ENCODE results near the gene TTC7B.

The TTC7B gene

DNA sequence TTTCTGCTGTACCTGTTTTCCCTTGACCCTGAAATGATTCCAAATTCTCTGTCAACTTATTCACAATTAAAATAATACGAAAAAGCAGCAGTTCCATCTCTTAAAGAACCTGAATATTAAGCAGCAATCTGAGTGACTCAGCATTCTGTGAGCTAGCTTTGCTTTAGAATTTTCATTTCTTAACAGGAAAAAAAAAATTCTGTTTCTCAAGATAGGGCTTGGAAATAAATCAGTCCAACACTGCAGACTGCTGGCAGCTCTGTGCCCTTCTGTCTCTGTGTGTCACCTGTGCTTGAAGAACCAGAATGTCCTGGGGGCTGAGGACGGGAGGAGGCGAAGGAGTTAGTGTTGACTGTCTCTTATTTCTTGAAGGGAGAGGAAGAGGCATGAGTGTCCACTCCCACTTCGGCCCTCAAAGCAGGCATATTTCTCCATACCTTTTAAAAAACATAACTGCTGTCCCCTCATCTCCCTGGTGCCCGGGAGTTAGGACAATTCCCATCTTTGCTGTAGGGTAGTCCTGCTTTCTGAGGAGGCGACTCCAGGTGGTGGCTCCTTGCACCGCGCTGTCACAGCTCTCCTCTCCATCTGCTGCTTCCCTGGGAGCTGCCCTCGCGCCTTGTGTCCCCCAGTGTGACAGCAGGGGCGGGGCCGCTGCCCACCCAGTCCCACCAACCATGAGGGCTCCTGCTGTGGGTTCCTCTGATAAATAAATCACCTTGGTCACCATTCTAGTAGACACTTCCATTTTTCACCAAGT lies 216.3 kb downstream of the TTC7B start:
- no peak for DNase-seq (ENCODE audit: low spot score)

DNA sequence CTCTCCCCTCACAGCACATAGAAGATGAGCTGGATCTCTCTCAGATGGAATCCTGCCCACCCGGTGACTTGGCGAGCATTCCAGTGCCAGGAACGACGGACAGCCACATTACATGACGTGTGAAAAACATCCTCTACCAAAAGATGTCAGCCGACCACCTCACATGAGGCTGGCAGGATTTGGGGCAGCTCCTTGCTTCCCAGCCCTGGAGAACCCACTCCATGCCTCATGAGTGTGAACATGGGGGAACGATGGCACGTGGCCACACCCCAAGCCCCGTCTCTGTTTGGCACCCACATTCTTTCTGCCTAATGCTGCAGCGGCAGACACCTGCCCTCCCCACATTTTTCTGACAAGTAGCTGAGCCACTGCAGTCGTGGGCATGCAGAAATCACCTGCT lies 216.9 kb downstream of the TTC7B start:
- DNase-seq (ENCODE audit: low spot score), result no peak

DNA sequence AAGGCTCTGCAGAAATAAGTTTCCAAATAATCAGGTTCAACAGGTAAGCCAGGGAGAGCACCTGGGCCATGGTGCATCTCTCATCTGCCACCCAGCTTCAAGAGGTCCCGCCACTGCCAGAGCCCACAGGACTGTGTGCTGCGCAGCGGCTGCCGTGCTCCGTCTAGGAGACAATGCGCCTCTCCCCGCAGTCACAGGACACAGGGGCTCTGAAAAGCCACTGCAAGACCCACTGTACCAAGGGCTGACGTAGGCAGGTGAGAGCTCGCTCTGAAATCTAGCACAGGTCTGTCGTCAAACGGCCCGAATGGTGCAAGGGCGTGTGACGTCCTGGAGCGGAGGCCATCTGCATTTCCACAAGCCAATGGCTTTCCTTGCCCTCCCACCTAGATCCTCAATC lies 218.3 kb downstream of the TTC7B start:
- no peak for DNase-seq (ENCODE audit: low spot score)

DNA sequence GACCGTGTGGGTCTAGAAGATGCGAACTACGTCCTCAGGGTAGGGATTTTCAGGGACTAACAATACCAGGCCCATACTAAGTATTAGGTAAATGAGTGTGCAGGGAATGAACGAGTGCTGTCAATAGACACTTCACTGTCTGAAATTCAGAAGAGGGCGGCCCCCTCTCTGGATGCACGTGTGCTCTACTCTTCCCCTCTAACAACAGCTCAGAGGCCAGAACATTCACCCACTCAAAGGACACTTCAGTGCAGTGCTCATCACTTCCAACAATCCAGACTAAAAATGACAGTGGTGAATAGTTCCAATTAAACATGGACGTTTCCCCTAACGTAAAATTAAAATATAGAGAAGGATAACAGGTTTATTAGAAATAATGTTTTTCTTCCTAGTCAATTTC lies 219.5 kb downstream of the TTC7B start:
- no peak for DNase-seq (ENCODE audit: low spot score)

DNA sequence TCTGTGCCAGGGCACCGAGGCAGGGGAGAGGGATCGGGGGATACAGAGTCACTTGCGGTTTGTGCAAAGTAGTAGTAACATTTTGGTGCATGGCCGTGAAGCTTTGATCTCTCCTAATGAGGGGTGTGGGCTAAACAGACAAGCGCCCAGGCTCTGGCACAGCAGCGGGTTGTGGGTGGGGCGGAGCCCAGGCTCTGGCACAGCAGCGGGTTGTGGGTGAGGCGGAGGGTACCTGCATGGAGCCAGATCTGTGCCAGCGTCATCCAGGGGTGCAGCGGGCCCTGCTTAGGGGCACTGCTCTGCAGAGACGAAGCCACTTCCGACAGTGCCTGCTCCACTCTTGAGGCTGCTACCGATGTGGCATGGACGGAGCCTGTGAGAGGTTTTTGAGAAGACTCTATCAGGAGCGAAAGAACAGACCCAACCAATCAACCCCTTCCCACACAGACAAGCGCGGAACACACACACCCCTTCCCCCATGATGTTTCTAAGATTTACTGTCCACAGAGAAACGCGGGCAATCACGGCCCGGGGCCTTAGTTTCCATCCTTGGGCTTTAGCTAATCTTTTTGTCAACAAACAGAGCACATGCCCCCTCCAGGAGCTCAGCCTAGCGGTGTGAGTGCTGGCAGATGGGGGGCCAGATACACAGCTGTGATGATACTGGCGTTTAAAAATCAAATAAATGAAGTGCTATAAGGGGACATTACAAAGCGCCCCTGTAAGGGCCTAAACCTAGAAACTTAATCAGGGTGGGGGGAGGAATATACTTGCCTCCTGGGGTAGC lies 222.8 kb downstream of the TTC7B start:
- DNase-seq (ENCODE audit: low spot score), result no peak

DNA sequence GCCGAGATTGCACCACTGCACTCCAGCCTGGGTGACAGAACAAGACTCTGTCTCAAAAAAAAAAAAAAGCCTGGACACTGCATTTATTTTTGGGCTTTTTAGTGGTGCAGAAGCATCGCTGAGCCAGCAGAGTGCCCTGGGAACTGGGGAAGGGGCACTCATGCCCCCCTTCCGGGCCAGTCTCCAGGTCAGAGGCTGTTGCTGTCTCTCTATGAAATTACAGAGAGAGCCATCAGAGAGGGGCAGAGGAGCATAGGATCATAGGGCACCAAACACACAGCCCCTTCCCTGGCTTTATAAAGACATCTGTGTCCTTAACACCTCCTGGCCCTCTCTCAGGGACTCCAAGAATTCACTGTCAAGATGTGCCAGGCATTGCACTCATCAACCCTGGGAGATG lies 223.6 kb downstream of the TTC7B start:
- no peak for DNase-seq (ENCODE audit: low spot score)

DNA sequence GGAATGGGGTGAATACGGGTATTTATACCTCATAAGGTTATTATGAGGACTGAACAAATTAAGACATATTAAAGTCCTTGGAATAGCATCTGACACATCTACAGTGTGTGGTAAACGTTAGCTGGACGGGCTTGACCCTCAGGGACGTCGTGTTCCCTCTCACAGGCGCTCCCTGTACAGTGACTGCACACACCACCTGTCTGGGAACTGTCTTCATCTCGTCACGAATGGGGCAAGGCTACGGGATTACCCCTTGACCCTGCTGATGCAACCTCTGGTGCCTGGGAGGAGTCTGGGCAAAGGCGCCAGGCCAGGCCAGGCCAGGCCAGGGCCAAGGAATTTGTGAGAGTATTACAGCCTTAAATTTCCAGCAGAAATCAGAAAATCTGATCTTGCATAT lies 228.3 kb downstream of the TTC7B start:
- no peak for DNase-seq (ENCODE audit: low spot score)

DNA sequence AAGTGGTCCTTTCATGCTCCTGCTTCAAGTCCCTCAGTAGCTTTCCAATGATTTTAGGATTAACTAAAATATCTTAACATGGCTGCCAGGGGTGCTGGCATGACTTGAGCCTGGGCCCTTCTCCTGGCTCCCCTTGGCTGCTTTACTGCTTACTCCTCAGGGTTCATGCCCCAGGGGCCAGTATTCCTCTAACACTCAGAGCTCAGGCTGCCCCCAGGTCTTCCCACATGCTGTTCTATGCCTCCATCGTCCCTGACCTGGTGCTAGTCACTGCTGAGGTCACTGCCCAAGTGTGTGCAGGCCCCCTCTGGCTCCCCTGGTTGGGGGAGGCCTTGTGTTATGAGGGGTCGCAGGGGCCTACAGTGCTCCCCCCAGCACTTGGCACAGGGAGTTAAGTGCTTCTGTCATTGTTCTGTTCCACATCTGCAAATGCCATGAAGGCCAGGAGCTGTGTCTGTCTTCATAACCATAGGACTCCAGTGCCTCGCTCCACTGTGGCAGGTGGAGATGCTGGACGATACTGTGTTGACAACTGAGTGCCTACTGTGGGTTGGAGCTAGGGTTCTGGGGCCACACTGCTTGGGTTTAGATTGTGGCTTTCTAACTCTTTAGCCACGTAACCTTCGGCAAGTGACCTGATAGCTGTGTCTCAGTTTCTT lies 228.8 kb downstream of the TTC7B start:
- DNase-seq (ENCODE audit: low spot score), result no peak

DNA sequence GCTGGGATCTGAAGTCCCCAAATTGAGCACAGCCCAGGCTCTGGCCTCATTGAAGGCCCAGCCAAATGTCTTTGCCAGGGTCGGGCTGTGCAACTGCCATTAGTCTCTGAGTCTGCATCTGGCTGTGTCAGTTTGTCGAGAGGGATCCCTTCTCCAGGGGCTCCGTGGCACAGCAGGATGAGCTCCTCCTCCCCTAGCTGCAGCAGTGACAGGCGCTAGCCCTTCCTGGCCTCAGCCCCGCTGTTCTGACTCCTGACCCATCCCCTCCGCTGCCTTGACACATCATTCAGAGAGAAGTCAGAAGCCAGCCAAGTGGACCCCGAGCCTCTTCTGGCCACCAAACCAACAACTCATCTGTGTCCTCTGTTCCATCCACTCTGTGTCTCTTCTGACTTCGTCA lies 231.1 kb downstream of the TTC7B start:
- no peak for DNase-seq (ENCODE audit: low spot score)

DNA sequence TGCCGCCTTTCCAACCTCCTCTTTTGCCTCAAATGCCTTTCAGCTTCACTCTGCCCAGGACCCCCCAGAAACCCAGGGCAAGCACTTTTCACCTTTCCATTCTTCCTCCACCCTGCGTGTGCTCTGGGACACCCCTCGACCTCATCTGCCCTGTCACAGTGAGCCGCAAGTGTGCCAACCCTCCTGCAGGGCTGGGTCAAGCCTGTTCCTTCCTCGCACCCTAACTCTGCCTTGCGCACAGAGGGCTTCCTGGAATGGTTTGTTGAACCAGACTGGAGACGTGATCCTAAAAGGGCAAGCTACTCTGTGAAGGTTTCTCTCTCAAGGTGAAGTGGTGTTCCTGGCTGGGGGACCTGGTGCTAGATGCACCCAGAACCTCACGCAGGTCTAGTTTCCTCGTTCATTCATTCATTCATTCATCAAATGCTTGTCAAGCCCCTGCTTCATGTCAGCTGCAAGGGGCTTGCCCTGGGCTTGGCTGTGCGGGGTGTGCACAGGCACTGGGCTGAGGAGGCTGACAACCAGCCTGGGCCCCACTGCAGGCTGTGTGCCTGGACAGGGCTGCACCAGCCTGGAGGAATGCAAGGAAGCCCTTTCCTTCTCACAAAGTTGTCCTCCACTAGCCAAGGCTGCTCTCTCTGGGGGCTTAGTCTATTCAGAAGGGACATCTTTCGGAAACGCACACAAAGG lies 232.2 kb downstream of the TTC7B start:
- no peak for DNase-seq (ENCODE audit: low spot score)

DNA sequence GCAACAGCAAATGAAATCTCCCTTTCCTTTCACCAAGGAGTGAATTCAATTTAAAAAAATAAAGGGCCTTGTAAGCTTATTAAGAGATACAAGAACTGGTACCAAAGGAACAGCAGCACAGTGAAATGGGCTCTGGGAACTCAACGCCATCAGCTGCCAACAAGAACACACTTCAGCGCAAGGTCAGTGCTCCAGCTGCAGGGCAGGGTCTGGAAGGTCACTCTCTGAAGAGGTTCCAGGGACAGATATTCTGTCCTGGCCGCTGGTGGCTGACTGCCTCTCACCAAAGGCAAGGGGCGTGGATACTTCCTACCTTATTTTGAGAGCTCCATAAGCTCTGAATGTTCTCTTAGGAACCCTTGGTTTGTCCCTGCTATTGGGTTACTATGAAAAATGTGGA lies 232.8 kb downstream of the TTC7B start:
- no peak for DNase-seq (ENCODE audit: low spot score)

DNA sequence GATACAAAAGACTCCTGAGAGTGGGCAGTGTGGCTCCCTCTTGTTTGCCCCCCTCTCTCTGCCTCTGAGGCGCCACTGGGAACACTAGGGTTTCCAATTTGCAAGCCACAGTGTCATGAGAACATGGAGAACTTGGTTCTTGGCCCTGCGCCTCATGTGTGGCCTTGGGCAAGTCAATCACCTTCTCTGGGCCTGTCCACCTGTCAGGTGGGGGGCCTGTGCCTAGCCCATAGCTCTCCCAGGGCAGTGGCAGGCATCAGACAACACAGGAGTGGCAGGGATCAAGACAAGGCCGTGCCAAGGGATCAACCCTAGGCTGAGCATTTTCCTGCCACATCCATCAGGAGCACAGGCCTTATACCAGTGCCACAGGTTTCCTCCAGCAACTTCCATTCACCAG lies 234.1 kb downstream of the TTC7B start:
- no peak for DNase-seq (ENCODE audit: low spot score)

DNA sequence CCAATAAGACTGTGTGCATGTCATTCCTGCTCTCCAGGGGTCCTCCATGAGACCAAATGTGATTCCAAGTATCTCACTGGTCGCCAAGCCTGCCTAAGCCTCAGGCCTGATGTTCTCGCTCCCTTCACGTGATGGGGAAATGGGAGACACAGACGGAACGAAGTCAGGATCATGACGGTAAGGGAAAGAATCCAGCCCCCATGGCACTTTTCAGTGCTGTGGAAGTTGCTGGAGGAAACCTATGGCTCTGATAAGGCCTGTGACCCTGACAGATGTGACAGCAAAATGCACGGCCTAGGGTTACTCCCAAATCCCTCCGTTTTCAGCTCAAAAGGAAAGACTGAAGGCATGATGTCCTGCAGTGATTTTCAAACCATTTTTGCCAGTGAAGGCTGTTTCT lies 234.5 kb downstream of the TTC7B start:
- no peak for DNase-seq (ENCODE audit: low spot score)

DNA sequence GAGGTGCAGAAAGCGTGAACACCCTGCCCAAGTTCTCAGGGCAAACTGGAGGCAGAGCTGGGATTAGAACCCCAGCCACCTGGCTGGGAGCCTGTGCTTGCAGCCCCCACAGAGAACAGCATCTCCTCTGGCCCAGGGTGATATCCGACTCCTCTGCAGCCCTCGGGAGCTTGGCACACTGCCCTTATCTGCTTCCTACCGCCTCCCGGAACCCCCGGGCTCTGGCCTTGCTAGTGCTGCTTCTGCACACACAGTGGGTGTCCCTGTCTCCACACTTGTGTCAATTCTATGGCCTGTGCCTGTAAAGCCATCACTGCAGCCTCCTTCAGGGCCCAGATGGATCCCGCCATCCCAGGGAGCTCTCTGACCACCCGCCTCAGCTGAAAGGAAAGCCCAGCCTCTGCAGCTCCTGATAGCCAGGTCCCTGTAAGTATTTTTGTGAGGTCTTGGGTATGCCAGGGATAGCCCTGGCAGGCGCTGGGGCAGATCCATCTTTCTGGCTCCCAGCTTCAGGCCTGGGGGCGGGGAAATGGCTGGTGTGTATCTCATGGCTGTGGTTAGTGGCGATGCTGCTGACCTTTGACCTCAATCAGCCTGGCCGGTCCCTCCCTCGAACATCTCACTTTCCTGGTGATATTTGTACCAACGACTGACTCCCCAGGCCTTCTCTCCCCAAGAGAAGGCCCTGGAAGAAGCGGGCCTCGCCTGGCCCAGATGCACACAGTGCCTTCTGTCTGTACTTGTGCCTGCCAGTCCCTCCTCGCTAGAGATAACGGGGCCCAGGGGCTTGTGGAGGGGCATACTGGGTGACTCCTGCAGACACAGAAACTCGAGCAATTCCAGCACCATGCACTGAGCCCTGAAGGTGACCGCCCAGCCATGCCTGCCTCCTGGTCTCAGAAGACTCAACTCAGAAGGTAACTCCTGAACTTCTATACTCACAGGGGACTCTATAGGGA lies 235.6 kb downstream of the TTC7B start:
- DNase-seq (ENCODE audit: low spot score), result no peak

DNA sequence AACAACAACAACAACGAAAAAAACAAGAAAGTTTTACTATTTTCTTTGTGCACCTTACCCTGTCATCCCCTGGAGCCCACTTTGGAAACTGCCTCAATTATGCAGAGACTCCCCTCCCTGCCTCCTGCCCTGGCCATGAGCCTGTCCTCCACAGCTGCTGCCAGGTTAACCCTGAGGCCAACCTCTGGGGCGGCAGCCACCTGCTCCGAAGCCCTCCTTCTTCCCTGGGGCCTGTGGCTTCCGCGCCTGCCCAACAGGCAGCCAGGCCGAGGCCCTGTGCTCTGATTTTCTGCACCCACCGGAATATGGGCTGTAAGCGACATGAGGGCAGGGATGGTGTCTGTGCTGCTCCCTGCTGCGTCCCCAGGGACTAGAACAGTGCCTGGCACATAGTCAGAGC lies 236.4 kb downstream of the TTC7B start:
- DNase-seq (ENCODE audit: low spot score), result no peak

DNA sequence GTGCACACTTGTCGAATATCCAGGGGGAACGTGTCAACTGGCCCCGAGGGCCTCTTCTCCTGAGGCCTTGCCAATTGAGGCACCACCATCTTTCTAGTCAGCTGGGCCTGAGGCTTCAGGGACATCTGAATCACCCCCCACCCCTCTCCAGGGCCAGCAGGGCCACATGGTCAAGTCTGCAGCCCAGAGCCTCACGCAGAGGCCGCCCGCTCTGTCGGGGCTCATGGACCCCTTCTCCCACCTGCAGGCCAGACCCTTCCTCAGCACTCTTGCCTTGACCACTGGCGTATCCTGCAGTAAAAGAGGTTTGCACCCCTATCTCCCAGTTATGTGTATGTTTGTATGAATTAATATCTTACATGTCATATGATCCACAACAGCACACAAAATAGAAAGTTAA lies 237.1 kb downstream of the TTC7B start:
- DNase-seq (ENCODE audit: low spot score), result no peak

DNA sequence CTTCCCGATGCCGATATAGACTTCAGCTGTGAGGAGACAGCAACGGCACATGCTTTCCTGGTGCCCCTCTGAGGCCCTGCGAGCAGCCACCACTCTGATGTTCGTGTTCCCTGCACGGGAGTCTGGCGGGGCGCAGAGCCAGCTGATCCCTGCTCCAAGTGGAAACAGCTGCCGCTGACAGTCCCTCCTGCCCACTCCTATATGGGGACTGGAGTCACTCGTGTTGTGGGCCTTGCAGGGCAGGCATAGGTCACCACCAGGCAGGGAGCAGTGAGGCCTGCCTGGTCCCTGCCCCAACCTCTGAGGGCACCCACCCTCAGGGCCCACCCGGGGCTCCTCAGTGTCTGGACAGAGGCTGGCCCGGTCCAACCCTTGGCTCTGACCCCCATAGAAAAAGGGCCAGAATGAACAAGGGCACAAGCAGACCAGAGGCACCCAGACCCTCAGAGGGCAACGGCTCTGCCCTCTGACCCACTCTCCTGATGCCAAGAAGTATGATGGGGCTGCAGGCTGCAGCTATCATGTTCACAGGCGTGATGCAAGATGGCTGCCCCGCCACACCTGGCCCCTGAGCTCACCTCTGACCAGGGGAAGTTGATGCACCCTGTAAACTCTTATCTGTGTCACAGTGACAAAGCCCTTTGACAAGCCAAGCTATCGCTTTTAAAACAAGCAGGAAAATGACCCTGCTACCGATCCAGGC lies 237.8 kb downstream of the TTC7B start:
- DNase-seq (ENCODE audit: low spot score), result no peak

DNA sequence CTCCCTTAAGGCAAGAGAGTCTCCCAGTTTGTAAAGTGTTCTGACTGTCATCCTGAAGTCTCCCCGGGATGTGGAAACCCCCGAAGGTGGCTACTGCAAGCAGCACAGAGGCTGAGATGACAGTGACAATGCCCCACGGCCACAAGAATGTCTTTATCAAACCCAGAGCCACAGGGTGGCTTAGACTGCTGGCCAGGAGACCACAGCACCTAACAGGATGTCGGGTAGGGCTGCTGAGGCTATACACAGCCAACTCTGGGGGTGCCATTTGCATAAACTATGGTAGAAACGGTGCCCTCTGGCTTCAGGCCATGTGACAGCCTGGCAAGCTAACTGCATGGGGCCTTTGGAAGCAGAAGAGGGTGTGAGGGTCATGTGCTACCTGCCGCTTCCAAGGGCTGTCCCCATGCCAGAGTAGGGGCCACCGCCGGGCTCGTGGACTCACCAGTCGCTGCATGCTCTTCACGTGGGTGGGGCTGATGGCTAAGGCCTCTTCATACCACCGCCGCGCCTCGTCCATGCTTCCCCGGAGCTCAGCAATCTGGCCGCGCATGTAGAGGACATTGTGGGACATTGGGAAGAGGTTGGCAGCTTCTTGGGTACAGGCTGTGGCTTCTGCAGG lies 238.5 kb downstream of the TTC7B start:
- no peak for DNase-seq (ENCODE audit: low spot score)

DNA sequence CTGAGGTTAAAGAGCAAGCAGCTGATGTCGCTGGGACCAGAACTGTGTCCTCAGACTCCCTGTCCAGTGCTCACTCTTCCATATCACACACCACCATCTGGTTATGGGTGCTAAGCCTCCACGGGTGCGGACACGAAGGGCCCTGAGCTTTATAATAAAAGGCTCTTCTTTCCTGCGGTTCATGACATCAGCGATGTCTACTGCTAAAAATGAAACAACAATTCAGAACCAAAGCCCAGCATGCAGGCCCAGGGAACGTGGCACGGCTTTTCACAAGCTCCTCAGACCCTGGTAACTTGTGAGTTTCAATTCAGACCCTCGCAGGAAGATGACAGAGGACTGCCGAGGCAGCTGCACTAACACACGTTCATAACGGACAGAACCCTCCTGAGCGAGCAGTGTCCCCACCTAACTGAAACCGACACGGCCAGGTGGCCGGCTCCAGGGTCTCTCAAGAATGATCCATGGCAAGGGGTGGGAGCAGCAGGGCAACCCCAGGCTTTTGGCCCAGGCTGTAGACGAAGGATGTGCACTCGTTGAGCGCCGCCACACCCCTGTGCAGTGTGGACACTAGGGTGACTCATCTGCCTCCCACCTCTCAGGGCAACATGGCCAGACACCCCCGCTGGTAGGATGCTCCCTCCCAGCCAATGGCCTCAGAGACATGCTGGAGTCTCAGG lies 239.1 kb downstream of the TTC7B start:
- no peak for DNase-seq (ENCODE audit: low spot score)

DNA sequence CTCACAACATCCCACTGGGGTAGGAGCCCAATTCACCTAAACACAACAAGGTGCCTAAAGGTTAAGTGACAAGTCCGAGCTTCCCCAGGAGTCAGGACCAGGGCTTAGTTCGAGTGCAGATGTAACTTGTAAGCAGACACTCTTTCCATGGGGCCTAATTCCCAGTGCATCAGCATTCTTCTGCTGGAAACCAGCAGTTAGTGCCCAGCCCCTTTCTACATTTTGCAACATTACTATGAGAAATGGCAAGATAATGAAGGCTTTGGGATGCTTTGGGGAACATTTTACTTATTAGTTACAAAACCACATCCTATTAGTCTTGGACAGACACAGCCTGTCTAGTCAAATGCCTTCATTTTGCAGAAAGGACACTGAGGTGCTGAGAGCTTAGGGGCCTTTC lies 239.6 kb downstream of the TTC7B start:
- DNase-seq (ENCODE audit: low spot score), result no peak
